Fibroblast of mammary gland (primary cell): ENCODE data around the gene CLDN22.

Source experiments
- DNase-seq: peaks from one replicate; pipeline ENCODE4 v3.0.0-alpha.2; 2010; ENCODE audit warnings: low read depth
- H3K4me3 ChIP-seq: 2 replicates; pipeline ENCODE4 v1.5.1; 2011; ENCODE audit warnings: low read depth, mild to moderate bottlenecking, low read length, moderate library complexity; ENCODE audit not compliant: control insufficient read depth
- CTCF ChIP-seq: conservative IDR thresholded peaks from 2 replicates; pipeline ENCODE4 v1.5.1; 2011; ENCODE audit warnings: low read depth, low read length, inconsistent platforms; ENCODE audit not compliant: control insufficient read depth, insufficient read depth

Gene CLDN22

DNA sequence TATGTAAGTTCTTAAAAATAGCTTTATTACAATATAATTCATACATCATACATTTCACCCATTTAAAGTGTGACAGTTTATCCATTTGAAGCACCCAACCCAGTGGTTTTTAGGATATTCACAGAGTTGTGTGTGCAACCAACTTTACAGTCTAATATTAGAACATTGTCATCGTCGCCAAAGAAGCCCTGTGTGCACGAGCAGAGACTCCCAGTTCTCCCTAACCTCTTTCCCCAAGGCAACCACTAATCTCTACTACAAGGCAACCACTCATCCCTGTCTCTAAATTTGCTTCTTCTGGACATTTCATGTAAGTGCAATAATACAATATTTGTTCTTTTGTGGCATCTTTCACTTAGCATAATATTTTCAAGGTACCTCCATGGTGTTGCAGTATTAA lies 47.7 kb downstream of the CLDN22 start:
- no peak for DNase-seq
- no peak for TF ChIP-seq CTCF
- H3K4me3 ChIP-seq, result no peak overlapping the region

DNA sequence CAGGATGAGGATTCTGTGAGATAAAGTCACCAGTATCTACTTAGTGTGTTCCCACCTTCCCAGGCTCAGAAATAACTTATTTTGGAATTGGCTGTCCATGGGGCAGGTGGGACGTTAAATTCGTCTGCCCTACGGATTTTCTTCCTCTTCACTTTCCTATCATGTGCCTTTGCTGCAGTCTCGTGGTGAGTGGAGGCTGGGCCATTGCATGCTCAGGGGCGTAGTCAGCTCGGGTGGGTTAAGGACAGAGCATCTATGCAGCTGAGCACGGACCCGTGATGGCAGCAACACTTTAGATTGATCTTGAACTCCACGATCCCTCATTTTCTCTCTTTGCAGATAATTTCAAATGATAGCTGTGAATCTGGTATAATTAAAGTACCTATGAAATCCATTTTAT lies 51.5 kb downstream of the CLDN22 start:
- TF ChIP-seq CTCF, result no peak
- no peak for DNase-seq
- no peak overlapping the region for H3K4me3 ChIP-seq
